ENCODE measurements around the gene USP21. TPM values are rescaled to one million over a fixed set of nuclear protein-coding genes. Genes with fewer than 3 reads are reported as not detected.

USP21 gene
- total and polyA plus RNA-seq, 2 of the 13 experiments (the other 11 are each of a cell fraction or from before 2014, with no cell fraction given), result 10.1 to 33.1 TPM

DNA sequence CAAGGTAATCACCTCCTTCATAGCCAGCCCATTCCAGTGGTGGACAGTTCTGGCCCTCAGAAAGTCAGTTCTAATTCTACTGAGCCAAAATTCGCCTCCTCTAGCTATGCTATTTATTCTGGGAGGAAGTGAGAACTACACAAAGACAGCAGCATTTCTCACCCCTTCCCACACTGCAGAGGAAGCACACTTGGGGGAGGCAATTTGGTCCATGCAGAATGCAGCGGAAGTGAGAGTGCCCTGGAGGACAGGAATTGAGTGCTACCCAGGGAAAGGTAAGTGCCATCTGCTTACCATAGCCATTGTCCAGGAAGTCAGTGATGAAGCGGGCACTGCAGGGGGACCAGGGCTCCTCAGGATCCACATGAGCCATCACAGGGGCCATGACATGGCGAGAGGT, 35.9 kb downstream of the USP21 start:
- intact Hi-C loops (cut with micrococcal nuclease; ENCODE audit: unreplicated experiment), result no loop called here
- no TSS peak for BruUV-seq (replicated peaks)
- FAIRE-seq, result no peak

More for the DNA sequence above, 35.9 kb downstream of the USP21 start:
- Histone ChIP-seq H3K9ac (ENCODE audit: insufficient read depth, low read depth, low read length) (no peak overlapping the region), H3K27me3 (ENCODE audit: control insufficient read depth in 1 of 2, insufficient read depth in 2 of 2, low read length in 2 of 2) (no peaks in the 10 kb centered on the region), H3K27ac (ENCODE audit: extremely low read length, insufficient read depth, low read length) (no peak overlapping the region), H2AFZ (ENCODE audit: low read length) (no peak overlapping the region), H3K4me2 (ENCODE audit: low read depth, low read length) (no peak overlapping the region), H3K36me3 (replicated peaks in 1 of 2; ENCODE audit: control insufficient read depth in 1 of 2, insufficient read depth in 2 of 2, low read length in 2 of 2) (no peaks in the 10 kb centered on the region; a peak in 1 of 5 replicates), H3K79me2 (ENCODE audit: insufficient read depth, low read length) (no peaks in the 10 kb centered on the region), H3K4me1 (ENCODE audit: insufficient read depth, low read length) (peaks cover 53% of the 10 kb centered on the region), H3K9me3 (ENCODE audit: low read length) (no peaks in the 10 kb centered on the region), H4K20me1 (ENCODE audit: insufficient read depth, low read length) (no peaks in the 10 kb centered on the region), H3K4me3 (replicated peaks in 1 of 3; ENCODE audit: insufficient read depth in 1 of 3, low read depth in 2 of 3, low read length in 3 of 3) (no peak overlapping the region)
- no peak for TF ChIP-seq ZNF883 (CRISPR knock-in tag; IDR thresholded peaks at IDR 0.05; ENCODE audit: not compliant biosample characterization)
- TF ChIP-seq CEBPB (IDR thresholded peaks at IDR 0.05; ENCODE audit: borderline replicate concordance, low read depth, low read length), result no peak
- TF ChIP-seq SRSF1 (optimal IDR thresholded peaks at IDR 0.05; ENCODE audit: low read depth, low read length), result no peak
- TF ChIP-seq, protein P1, sequence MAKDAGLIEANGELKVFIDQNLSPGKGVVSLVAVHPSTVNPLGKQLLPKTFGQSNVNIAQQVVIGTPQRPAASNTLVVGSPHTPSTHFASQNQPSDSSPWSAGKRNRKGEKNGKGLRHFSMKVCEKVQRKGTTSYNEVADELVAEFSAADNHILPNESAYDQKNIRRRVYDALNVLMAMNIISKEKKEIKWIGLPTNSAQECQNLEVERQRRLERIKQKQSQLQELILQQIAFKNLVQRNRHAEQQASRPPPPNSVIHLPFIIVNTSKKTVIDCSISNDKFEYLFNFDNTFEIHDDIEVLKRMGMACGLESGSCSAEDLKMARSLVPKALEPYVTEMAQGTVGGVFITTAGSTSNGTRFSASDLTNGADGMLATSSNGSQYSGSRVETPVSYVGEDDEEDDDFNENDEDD (CRISPR knock-in tag; IDR thresholded peaks at IDR 0.05; ENCODE audit: borderline replicate concordance), result no peak
- TF ChIP-seq SAFB2 (CRISPR knock-in tag; IDR thresholded peaks at IDR 0.05; ENCODE audit: borderline replicate concordance, low read depth), result no peak
- no peak for TF ChIP-seq ZNF546 (CRISPR knock-in tag; conservative IDR thresholded peaks at IDR 0.05)
- no peak for TF ChIP-seq ZNF563 (CRISPR knock-in tag; IDR thresholded peaks at IDR 0.05)
- TF ChIP-seq ZNF10 (CRISPR knock-in tag; IDR thresholded peaks at IDR 0.05; ENCODE audit: borderline replicate concordance, low read depth), result no peak
- TF ChIP-seq ZNF709 (CRISPR knock-in tag; IDR thresholded peaks at IDR 0.05), result no peak
- no peak for TF ChIP-seq ZNF367 (CRISPR knock-in tag; IDR thresholded peaks at IDR 0.05; ENCODE audit: borderline replicate concordance)
- TF ChIP-seq, protein P2, sequence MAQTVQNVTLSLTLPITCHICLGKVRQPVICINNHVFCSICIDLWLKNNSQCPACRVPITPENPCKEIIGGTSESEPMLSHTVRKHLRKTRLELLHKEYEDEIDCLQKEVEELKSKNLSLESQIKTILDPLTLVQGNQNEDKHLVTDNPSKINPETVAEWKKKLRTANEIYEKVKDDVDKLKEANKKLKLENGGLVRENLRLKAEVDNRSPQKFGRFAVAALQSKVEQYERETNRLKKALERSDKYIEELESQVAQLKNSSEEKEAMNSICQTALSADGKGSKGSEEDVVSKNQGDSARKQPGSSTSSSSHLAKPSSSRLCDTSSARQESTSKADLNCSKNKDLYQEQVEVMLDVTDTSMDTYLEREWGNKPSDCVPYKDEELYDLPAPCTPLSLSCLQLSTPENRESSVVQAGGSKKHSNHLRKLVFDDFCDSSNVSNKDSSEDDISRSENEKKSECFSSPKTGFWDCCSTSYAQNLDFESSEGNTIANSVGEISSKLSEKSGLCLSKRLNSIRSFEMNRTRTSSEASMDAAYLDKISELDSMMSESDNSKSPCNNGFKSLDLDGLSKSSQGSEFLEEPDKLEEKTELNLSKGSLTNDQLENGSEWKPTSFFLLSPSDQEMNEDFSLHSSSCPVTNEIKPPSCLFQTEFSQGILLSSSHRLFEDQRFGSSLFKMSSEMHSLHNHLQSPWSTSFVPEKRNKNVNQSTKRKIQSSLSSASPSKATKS (CRISPR knock-in tag; IDR thresholded peaks at IDR 0.05), result no peak
- TF ChIP-seq HMG20A (CRISPR knock-in tag; IDR thresholded peaks at IDR 0.05; ENCODE audit: borderline replicate concordance), result no peak
- ATAC-seq, result no peak
- in situ Hi-C loops (cut with HindIII; ENCODE audit: extremely low pct_ligation_motif_present, low pct_unique_long_range_greater_than_20kb), result loop anchor here (5.0 kb wide), 1 partner anchor 187 kb away; no protein-coding TSS in a partner anchor
- DNase-seq (ENCODE audit: low spot score), result no peak
- CTCF ChIA-PET (ENCODE audit: low intra/inter-chr PET ratio, low total read pairs), result interaction anchor here (1.5 kb wide), 1 partner anchor 187 kb away, joined by 6 read pairs; no protein-coding TSS in a partner anchor
- POLR2A ChIA-PET, result no interaction called here
- 79% methylated on average over 3 of the region's 4 CpGs for WGBS (ENCODE audit: low lambda C conversion rate)
